NCI-H345 treated with DMSO at 0.1 percent for 48 hours (cell line): ENCODE data around the gene AIG1.
"Not testable (repeated sequence)": the region's sequence is repeated elsewhere in the genome, so short reads cannot be mapped to it uniquely, and the experiment has no call there.

Experiments
- DNase-seq: peaks from one replicate; lab custom pipeline; 2025; ENCODE audit not compliant: unreplicated experiment; lab: John Stamatoyannopoulos, UW

Gene AIG1

GRCh38 chr6:143060806-143061596 lies at the start of gene AIG1:
Gene AIG1 (plus strand): TSS chr6:143060889. CDS start chr6:143060926, 37 bp downstream.
- peak; percentile 36 for DNase-seq

- no peak for DNase-seq
Observed at GRCh38 chr6:143014764-143015163, 45.9 kb upstream of the AIG1 start.

- no peak for DNase-seq
Observed at GRCh38 chr6:143015300-143015706, 45.4 kb upstream of the AIG1 start.

- no peak for DNase-seq
Observed at GRCh38 chr6:143018955-143019354, 41.7 kb upstream of the AIG1 start.

GRCh38 chr6:143020862-143021261 lies 39.8 kb upstream of the AIG1 start:
- DNase-seq: not testable (repeated sequence)

- DNase-seq: no peak
Observed at GRCh38 chr6:143021543-143021942, 39.1 kb upstream of the AIG1 start.

GRCh38 chr6:143022587-143022986 lies 38.1 kb upstream of the AIG1 start:
- DNase-seq: no peak

- no peak for DNase-seq
Observed at GRCh38 chr6:143023695-143024094, 37.0 kb upstream of the AIG1 start.

- DNase-seq: no peak
Observed at GRCh38 chr6:143024977-143025376, 35.7 kb upstream of the AIG1 start.

- DNase-seq: no peak
Observed at GRCh38 chr6:143026696-143027449, 33.8 kb upstream of the AIG1 start.

- DNase-seq: no peak
Observed at GRCh38 chr6:143034689-143035334, 25.9 kb upstream of the AIG1 start.

- DNase-seq: no peak
Observed at GRCh38 chr6:143037470-143037869, 23.2 kb upstream of the AIG1 start.

GRCh38 chr6:143038833-143039232 lies 21.9 kb upstream of the AIG1 start:
- DNase-seq: no peak

GRCh38 chr6:143039548-143039947 lies 21.1 kb upstream of the AIG1 start:
- no peak for DNase-seq

- no peak for DNase-seq
Observed at GRCh38 chr6:143040018-143040417, 20.7 kb upstream of the AIG1 start.

GRCh38 chr6:143044345-143044744 lies 16.3 kb upstream of the AIG1 start:
- DNase-seq: not testable (repeated sequence)

- no peak for DNase-seq
Observed at GRCh38 chr6:143049611-143050010, 11.1 kb upstream of the AIG1 start.

- no peak for DNase-seq
Observed at GRCh38 chr6:143050509-143050908, 10.2 kb upstream of the AIG1 start.

GRCh38 chr6:143052282-143052681 lies 8.4 kb upstream of the AIG1 start:
- DNase-seq: no peak

- no peak for DNase-seq
Observed at GRCh38 chr6:143053856-143054255, 6.8 kb upstream of the AIG1 start.

GRCh38 chr6:143054329-143054728 lies 6.4 kb upstream of the AIG1 start:
- DNase-seq: no peak

GRCh38 chr6:143055213-143055612 lies 5.5 kb upstream of the AIG1 start:
- no peak for DNase-seq
